Uterus (tissue), 2 donors: ENCODE data around the gene RNASE13.

Experiments used
- POLR2A ChIP-seq, 2 donors: fragments of 450-650 bp; IDR thresholded peaks; one replicate each; pipeline ENCODE4 v1.6.1; 2016; ENCODE audit warnings: antibody characterized with exemption in 2 of 2, mild to moderate bottlenecking in 1 of 2, moderate library complexity in 1 of 2
- TF ChIP-seq, protein P1 (sequence below), 4 experiments: fragments of 200-600 bp in 2 of 4; fragments of 450-650 bp in 2 of 4; sonication (generic) in 2 of 4; IDR thresholded peaks; one replicate each; pipeline ENCODE4 v1.5.1; 2016 to 2019; ENCODE audit warnings: antibody characterized with exemption in 4 of 4, mild to moderate bottlenecking in 2 of 4, moderate library complexity in 1 of 4

DNA sequence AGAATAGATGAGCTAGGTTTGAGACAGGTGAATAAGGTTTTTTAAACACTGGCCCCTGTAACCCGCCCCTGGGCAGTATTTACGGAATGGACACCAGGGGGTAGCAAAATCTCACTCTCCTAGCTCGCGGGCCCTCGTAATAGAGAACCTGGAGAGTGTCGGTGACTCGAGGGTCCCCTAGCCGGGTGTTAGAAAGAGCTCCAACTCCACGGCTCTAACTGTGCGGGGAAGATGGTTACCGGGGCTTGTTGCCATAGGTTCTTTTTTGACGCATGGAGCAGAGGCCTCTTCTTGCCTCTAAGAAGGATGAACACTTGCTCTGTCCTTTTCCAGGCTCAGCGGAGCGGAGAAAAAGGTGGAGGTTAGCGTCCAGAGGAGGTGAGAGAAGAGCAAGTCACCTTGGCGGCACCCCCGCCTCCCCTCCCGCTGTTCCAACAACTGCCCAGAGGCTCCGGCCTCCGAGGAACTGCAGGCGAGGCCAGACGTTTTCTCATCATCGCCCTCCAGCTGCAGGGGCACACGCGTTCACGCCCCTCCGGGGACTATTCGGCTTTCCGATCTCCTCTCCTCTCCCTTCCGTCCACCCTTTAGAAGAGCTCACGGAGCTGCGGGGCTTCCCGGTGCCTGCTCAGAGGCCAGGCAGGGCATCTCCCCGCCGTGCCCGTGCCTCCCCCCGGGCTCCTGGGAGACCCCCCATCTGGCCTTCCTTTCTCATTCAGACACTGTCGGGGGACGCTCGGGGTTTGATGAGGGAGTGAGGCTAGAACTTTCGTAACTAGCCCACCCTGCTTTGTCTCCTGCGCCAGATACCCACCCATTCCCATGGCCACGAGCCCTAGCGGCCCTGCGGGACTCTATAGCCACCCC is 34.1 kb upstream of the RNASE13 start:
- TF ChIP-seq, protein P1, sequence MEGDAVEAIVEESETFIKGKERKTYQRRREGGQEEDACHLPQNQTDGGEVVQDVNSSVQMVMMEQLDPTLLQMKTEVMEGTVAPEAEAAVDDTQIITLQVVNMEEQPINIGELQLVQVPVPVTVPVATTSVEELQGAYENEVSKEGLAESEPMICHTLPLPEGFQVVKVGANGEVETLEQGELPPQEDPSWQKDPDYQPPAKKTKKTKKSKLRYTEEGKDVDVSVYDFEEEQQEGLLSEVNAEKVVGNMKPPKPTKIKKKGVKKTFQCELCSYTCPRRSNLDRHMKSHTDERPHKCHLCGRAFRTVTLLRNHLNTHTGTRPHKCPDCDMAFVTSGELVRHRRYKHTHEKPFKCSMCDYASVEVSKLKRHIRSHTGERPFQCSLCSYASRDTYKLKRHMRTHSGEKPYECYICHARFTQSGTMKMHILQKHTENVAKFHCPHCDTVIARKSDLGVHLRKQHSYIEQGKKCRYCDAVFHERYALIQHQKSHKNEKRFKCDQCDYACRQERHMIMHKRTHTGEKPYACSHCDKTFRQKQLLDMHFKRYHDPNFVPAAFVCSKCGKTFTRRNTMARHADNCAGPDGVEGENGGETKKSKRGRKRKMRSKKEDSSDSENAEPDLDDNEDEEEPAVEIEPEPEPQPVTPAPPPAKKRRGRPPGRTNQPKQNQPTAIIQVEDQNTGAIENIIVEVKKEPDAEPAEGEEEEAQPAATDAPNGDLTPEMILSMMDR (IDR thresholded peaks at IDR 0.05): peak; percentile 64 to 78 (median 74)
- TF ChIP-seq POLR2A (IDR thresholded peaks at IDR 0.05): no peak
